HL-60 (cell line): Measurements from ENCODE around the gene SMIM45.
A peak's percentile ranks its signal among the peaks of the same experiment; 100 is the strongest.

Experiments
- DNase-seq, 2 experiments: peaks; one replicate each; pipeline ENCODE4 v3.0.0-alpha.2; 2010 to 2020; ENCODE audit warnings: low read depth in 1 of 2, low spot score in 1 of 2
- H3K27ac ChIP-seq: fragments of 250-450 bp; sonication (Bioruptor Pico); replicated peaks from 2 replicates; pipeline ENCODE4 v1.5.1; 2020; ENCODE audit warnings: mild to moderate bottlenecking, moderate library complexity
- H3K27me3 ChIP-seq: fragments of 250-450 bp; sonication (Bioruptor Pico); 2 replicates; pipeline ENCODE4 v1.5.1; 2021; ENCODE audit warnings: mild to moderate bottlenecking, moderate library complexity; ENCODE audit not compliant: insufficient read depth, poor library complexity, severe bottlenecking
- H3K4me3 ChIP-seq: replicated peaks from 2 replicates; pipeline ENCODE4 v1.5.1; 2011; ENCODE audit warnings: mild to moderate bottlenecking, control low read depth, low read length; ENCODE audit not compliant: insufficient read depth
- GABPA ChIP-seq: IDR thresholded peaks from 2 replicates; pipeline ENCODE4 v1.6.1; 2012; ENCODE audit warnings: low read depth
- POLR2AphosphoS5 ChIP-seq: IDR thresholded peaks from 2 replicates; pipeline ENCODE4 v1.6.1; 2012; ENCODE audit warnings: low read depth
- SPI1 ChIP-seq: IDR thresholded peaks from 2 replicates; pipeline ENCODE4 v1.6.1; 2012; ENCODE audit warnings: low read depth, mild to moderate bottlenecking, borderline replicate concordance
- TF ChIP-seq, protein P1 (sequence below): IDR thresholded peaks from one replicate; pipeline ENCODE4 v1.5.1; 2011; ENCODE audit warnings: low read length, control low read depth, inconsistent platforms; ENCODE audit not compliant: insufficient read depth

SMIM45 gene

DNA sequence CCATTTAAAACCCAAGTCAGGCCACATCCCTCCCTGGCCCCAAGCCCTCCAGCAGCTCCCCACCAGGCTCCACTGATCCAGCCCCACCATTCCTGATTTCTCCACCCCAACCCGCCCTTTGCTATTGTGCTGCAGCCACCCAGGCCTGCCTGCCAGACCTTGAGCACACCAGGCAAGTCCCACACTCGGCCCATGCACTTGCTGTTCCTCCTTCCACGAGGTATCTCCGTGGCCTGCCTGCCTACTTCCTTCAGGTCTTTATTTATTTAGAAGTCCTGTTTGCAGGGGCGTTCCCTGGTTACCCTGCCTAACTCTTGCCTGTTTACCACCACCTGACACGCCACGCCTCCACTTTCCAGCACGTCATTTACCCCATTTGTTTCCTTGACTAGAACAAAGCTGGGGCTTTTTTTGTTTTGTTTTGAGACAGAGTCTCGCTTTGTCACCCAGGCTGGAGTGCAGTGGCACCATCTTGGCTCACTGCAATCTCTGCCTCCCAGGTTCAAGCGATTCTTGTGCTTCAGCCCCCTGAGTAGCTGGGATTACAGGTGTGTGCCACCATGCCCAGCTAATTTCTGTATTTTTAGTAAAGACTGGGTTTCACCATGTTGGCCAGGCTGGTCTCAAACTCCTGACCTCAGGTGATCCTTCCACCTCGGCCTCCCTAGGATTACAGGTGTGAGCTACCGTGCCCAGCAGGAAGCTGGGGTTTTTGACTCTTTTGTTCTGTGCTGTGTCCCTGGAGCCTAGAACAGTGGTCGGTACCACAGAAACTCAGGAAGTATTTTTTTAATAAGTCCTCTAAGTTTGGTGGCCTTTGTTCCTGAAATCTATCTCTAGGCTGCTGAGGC is 11.7 kb upstream of the SMIM45 start:
- TF ChIP-seq GABPA = no peak
- TF ChIP-seq, protein P1, sequence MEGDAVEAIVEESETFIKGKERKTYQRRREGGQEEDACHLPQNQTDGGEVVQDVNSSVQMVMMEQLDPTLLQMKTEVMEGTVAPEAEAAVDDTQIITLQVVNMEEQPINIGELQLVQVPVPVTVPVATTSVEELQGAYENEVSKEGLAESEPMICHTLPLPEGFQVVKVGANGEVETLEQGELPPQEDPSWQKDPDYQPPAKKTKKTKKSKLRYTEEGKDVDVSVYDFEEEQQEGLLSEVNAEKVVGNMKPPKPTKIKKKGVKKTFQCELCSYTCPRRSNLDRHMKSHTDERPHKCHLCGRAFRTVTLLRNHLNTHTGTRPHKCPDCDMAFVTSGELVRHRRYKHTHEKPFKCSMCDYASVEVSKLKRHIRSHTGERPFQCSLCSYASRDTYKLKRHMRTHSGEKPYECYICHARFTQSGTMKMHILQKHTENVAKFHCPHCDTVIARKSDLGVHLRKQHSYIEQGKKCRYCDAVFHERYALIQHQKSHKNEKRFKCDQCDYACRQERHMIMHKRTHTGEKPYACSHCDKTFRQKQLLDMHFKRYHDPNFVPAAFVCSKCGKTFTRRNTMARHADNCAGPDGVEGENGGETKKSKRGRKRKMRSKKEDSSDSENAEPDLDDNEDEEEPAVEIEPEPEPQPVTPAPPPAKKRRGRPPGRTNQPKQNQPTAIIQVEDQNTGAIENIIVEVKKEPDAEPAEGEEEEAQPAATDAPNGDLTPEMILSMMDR = no peak
- no peak for DNase-seq
- Histone ChIP-seq H3K27me3 (no peaks in the 10 kb centered on the region), H3K27ac (no peak overlapping the region), H3K4me3 (no peak overlapping the region)

DNA sequence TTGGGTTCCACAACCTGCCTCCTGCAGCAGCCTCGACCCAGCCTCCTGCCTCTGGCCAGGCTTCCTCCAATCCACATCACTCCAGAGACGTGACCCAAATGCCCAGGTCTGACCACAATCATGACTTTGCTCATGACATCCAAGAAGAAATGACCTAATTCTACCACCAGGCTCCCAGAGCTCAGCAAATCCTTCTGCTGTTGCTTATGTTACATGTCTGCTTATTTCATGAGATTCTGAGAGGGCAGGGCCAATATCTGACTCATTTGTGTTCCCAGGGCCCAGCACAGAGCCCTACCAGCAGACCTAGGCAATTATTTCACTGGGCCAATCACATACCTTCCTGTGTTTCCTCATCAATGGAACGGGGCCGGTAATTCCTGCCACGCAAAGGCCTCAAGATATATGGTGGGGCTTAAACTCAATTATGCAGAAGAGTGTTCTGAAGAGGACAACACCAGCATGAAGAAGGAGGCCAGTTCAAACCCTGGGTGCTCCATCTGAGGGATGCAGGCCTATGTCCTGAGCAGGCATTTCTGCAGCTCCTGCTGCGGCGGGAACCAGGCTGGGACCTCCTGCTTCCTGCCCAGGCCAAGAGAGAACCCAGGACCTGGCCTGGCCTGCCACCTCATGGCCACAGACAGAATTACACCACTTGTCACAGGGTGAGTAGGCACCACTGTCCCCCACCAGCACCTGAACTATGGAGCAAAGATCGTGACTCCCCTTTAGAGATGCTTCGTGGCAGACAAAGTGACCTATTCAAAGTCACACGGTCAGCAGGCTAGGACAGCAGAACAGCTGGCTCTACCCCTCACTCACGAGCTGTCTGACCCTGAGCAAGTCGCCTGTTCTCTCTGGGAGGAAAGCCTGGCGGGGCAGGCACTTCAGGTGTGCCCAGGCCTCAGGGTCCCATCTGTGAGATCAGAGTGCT is 10.9 kb upstream of the SMIM45 start:
- H3K4me3 ChIP-seq = no peak overlapping the region
- H3K27ac ChIP-seq = no peak overlapping the region
- no peaks in the 10 kb centered on the region for H3K27me3 ChIP-seq

DNA sequence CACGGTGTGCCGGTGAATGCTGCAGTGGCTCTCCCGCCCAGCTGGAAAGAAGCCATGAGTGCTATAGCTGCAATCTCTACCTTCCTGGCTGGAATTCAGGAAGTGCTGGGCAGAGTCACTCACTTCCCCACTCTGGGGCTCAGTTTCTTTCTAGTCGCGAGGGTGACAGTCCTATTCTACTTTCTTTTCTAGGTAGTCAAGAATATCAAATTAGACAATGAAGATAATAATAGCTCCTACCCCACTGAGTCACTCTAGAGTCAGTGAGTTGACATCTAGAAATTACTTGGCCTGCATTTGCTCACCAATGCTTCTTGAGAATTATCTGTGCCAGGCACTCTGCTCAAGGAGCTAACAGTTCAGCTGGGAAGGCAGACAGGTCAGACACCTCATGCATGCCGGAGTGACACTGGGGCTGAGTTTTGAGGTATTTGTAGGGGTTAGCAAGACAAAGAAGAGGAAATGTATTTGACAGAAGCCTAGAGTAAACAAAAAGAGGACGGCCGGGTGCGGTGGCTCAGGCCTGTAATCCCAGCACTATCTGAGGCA is 8.2 kb upstream of the SMIM45 start:
- TF ChIP-seq SPI1 = peak; percentile 66; the same call in 1 of the 2 replicates
- TF ChIP-seq, protein P1 = no peak
- DNase-seq = no peak
- Histone ChIP-seq H3K27ac (no peak overlapping the region), H3K27me3 (no peaks in the 10 kb centered on the region), H3K4me3 (no peak overlapping the region)

More for the DNA sequence above, 10.9 kb upstream of the SMIM45 start:
- DNase-seq = peak; percentile 65 to 72
- TF ChIP-seq, protein P1 = peak; percentile 85
- TF ChIP-seq POLR2AphosphoS5 = no peak

DNA sequence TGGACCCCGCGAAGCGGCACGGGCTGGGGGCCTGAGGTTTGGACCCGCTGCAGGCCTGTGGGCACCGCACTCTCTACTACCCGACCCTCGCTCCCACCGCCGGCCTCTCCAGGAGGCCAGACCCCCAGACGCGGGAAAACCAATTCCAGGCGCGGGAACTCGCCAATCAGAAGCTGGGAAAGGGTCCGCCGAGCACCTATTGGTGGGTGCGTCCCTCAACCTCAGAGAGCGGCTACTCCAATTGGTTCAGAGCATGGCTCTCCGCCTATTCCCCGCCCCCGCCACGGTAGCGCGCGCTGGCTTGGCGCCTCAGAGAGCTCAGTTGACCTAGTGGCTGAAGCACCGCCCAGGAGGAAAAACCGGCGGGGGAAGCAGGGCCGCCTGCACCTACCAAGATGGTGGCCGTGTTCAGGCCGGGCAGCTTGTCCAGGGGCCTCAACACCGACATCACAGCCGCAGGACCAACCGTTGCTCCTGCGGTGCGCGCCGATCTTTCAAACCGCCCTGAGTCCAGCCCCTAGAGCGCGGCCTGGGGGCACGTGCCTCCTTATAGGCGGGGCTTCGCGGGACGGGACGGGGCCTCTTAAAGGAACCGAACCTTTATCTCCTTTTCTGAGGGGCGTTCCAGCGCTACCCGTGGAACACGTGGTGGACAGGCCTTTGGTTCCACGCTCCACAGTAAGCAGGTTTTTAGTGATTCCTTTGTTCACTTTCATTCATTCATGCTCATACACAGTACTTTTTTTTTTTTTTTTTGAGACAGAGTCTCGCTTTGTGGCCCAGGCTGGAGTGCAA is 5.1 kb upstream of the SMIM45 start, which contains the start of gene CENPM:
TSS of gene CENPM (minus strand) at position 524 of the 795 bp plus-strand sequence. CDS start at position 448, 76 bp downstream.
- peak; percentile 89 to 97 for DNase-seq
- H3K27me3 ChIP-seq = no peaks in the 10 kb centered on the region
- peak; percentile 48; the same call in 1 of the 2 replicates for TF ChIP-seq POLR2AphosphoS5
- TF ChIP-seq, protein P1 = no peak
- peak within 1 kb of the TSS; percentile 89 for H3K27ac ChIP-seq
- H3K4me3 ChIP-seq = peak within 1 kb of the TSS; percentile 72
